Measurements from ENCODE around the gene IQCN.
A peak's percentile ranks its signal among the peaks of the same experiment; 100 is the strongest.

The IQCN gene

DNA sequence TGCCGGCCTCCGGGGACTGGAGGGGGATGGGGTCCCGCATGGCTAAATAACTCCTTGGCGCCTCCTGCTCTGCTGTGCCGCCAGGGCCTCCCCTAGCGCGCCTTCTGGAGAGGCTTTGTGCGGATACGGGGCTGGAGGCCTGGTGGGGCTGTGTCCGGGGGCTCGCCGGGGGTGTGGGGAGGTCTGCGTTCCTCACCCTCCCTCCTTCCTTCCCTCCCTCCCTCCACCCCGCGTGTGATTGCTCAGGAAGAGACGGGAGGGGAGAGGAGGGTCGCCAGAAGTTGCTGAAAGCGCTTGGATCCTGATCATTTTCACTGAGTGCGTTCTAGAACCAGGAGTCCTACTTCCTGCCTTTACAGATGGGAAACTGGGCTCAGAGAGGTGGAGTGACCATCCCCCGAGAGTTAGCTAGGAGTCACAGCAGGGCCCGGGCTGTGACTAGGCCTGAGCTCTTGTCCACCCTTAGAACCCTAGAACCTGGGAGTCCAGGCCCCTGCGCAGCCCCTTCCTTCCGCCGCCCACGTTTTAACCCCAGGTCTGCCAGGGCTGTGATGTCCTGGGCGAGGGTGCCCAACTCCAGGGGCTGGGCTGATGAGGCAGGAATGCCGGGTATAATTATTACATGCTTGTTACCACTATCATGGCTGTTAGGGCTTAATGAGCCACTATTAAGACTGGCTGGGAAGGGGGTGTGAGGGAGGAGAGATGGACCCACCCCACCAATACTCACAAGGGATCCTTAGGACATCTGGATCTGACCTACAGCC is 8.0 kb upstream of the IQCN start:
- peak; percentile 70; the same call in 1 of the 2 replicates for TF ChIP-seq ZFX (IDR thresholded peaks at IDR 0.05)
- TF ChIP-seq, protein P1, sequence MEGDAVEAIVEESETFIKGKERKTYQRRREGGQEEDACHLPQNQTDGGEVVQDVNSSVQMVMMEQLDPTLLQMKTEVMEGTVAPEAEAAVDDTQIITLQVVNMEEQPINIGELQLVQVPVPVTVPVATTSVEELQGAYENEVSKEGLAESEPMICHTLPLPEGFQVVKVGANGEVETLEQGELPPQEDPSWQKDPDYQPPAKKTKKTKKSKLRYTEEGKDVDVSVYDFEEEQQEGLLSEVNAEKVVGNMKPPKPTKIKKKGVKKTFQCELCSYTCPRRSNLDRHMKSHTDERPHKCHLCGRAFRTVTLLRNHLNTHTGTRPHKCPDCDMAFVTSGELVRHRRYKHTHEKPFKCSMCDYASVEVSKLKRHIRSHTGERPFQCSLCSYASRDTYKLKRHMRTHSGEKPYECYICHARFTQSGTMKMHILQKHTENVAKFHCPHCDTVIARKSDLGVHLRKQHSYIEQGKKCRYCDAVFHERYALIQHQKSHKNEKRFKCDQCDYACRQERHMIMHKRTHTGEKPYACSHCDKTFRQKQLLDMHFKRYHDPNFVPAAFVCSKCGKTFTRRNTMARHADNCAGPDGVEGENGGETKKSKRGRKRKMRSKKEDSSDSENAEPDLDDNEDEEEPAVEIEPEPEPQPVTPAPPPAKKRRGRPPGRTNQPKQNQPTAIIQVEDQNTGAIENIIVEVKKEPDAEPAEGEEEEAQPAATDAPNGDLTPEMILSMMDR (conservative IDR thresholded peaks at IDR 0.05) = no peak

DNA sequence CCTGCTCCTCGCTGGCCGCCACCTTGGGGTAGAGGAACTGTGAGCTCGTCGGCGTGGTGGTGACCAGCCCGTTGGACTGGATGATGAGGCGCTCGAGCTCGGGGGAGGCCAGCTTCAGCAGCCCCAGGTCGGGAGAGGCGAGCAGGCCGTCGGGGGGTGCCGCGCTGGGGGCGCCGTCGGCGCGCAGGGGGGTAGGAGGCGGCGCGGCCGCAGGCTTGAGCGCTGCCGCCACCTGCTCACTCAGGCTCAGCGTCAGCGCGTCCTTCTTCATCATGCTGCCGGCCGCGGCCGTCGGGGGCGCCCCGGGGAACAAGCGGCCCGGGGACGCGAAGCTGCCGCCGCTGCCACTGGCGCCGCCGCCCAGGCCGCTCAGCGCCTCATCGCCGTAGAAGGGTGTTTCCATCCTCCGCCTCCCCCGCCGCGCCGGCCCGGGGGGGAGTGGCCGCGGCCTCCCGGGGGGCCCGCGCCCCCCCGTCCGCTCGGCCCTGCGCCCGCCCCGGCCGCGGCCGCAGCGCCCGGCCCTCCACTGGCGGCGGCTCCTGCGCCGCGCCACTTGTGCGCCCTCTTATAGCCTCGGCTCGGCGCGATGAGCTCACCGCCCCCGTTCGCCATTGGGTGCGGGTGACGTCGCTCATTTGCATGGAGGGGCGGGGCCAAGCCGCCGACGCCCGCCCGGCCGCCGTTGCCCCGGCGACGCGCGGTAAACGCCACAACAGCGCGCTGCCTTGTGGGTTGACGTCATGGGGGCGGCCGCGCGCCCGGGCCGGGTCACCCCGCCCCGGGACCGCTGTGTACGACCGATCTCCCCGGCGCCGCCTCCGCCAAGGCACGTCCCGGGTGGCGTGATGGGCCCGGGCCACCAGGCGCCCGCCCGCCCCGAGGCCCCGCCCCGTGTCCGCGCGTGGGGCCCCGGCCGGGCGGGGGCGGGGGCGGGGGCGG is 7.1 kb upstream of the IQCN start, which contains the start of gene JUND:
JUND (minus strand) TSS at position 541 of the 939 bp plus-strand sequence; CDS start at position 403, 138 bp downstream.
- peak; percentile 75; the same call in 1 of the 2 replicates for TF ChIP-seq ZFX (IDR thresholded peaks at IDR 0.05)
- TF ChIP-seq, protein P1 (conservative IDR thresholded peaks at IDR 0.05) = no peak; the same call in 1 of the 2 replicates
- peak within 1 kb of the TSS; percentile 96 for H3K27ac ChIP-seq

More for the DNA sequence above, 8.0 kb upstream of the IQCN start:
- H3K27ac ChIP-seq = peak overlapping the region; percentile 96

DNA sequence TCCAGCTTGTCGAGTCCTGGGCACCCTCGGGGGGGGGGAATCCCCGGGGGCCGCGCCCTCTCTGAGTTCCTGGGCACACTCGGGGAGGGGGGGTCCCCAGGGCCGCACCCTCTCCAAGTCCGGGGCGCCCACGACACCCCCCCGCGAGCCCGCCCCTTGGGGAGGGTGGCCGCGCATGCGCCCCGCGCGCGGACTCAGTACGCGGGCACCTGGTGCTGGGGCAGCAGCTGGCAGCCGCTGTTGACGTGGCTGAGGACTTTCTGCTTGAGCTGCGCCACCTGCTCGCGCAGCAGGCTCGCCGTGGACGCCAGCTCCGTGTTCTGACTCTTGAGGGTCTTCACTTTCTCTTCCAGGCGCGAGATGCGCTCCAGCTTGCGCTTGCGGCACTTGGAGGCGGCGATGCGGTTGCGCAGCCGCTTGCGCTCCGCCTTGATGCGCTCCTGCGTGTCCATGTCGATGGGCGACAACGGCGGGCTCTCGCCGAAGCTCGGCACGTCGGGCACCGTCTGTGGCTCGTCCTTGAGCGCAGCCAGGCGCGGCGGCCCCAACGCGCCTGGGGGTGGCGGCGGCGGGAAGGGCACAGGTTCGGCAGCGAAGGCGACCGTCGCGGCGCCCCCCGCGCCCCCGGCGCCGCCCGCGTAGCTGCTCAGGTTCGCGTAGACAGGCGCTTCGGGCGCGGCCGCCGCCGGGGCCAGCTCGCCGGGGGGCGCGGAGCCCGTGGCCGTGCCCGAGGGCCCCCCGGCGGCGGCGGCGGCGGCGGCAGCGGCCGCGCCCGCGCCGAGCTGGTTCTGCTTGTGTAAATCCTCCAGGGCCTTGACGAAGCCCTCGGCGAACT is 6.2 kb upstream of the IQCN start:
- no peak for TF ChIP-seq ZFX (IDR thresholded peaks at IDR 0.05)
- TF ChIP-seq, protein P1 (conservative IDR thresholded peaks at IDR 0.05) = no peak
- H3K27ac ChIP-seq = peak overlapping the region; percentile 96

DNA sequence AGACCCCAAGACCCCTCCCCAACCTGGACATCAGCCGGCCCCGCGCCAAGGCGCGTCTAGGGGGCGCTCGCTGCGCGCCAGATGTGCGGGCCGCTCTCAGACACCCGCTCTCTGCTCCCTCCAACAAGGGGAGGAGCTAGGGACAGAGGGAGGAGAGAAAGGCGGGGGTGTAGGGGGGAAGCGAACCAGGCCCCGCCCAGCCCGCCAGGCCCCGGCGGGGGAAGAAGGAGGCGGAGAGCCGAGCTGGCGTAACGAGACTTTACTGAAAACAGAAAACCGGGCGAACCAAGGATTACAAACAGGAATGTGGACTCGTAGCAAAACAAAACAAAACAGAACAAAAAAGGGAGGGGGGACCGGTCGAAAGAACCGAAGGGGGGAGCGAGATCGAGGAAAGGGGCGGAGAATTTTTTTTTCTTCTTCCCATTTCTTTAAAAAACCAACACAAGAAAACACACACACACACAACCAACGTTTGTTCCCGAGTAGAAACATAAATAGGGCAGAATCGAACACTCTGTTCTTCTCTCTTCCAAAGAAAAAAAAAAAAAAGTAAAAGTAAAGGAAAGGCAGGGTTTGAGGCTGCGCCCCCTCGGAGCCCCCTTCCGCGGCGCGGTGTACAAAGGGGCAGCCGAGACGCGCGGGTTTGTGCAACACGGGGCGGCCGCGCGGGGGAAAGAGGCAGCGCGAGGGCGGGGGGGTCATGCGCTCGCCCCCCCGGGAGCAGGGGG is 5.4 kb upstream of the IQCN start:
- H3K27ac ChIP-seq = peak overlapping the region; percentile 96
- TF ChIP-seq, protein P1 (conservative IDR thresholded peaks at IDR 0.05) = peak; percentile 89
- TF ChIP-seq ZFX (IDR thresholded peaks at IDR 0.05) = no peak

DNA sequence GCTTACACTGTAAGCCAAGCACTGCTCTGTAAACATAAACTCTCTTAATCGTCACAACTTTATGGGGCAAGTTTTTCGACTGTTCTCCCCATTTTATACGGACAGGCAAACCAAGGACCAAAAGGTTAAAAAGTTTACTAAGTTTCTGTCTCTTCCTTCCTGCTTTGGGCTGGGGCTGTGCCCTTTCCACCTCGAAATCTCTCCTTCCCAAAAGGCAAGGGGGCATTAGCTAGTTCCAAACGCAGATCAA is 4.9 kb upstream of the IQCN start:
- TF ChIP-seq, protein P1 (conservative IDR thresholded peaks at IDR 0.05) = no peak
- TF ChIP-seq ZFX (IDR thresholded peaks at IDR 0.05) = no peak
- H3K27ac ChIP-seq = peak overlapping the region; percentile 96

DNA sequence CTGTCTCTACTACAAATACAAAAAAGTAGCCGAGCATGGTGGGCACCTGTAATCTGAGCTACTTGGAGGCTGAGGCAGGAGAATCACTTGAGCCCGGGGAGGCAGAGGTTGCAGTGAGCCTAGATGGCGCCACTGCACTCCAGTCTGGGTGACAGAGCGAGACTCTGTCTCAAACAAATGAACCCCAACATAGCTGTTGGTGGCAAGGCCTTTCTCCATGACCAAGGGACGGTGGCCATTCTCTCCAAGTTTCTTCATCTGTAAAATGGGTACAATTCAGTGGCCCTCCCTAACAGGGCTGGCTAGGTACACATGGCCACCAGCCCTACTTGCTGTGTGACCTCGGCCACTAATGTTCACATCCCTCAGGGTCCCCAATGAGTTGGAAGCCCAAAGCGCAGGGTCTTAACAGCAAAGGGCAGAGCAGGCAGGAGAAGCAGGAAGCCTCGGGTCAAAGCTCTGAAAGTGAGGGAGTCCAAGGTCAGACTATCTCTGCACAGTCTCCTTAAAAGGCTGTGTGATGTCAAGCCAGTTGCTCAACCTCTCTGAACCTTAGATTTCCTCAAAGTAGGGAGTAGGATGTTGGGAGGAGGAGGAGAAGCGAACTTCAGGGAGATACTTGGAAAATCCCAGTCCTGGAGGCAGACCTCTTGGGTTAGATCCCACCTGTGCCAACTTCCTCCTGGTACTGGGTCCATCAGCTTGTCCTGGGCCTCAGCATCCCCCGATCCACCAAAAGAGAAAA is 4.4 kb upstream of the IQCN start:
- TF ChIP-seq ZFX (IDR thresholded peaks at IDR 0.05) = no peak
- TF ChIP-seq, protein P1 (conservative IDR thresholded peaks at IDR 0.05) = no peak
- H3K27ac ChIP-seq = peak overlapping the region; percentile 96

All from C4-2B (cell line).